K562 (cell line): ENCODE results near the gene BHMT2. TPM values are rescaled to one million over a fixed set of nuclear protein-coding genes. Genes with fewer than 3 reads are reported as not detected.

ENCODE experiments used
- ATAC-seq: fragments of 200-7000 bp; cut with Tn5 transposase; 3 replicates; pipeline ENCODE4 v1.9.1; 2020; ENCODE audit warnings: moderate library complexity
- BruUV-seq: library from RNA; stranded (reverse); fragments of 400-500 nt; replicated peaks from 2 replicates; lab custom pipeline; 2021; lab: Mats Ljungman, UMichigan
- CTCF ChIA-PET: fragments of 300-600 bp; formaldehyde crosslinking; extraction: SDS; loops from one replicate; lab custom pipeline; 2021; ENCODE audit warnings: low intra/inter-chr PET ratio; lab: Yijun Ruan, JAX
- POLR2A ChIA-PET: fragments of 300-600, 350-650 bp; sonication (Branson Sonifier 250); formaldehyde crosslinking; extraction: SDS; loops from one replicate; lab custom pipeline; 2021; ENCODE audit warnings: antibody characterized with exemption, inconsistent platforms; lab: Yijun Ruan, JAX
- DNase-seq, 4 experiments: peaks; one replicate each; pipeline versions ENCODE4 v3.0.0 to v3.0.0-alpha.2; 2011 to 2018; ENCODE audit warnings: low spot score in 3 of 4, mixed read lengths in 3 of 4; ENCODE audit errors: extremely low read depth in 1 of 4
- FAIRE-seq: peaks from 2 replicates; lab custom pipeline; 2011; peaks lifted over from hg19 to GRCh38; lab: Jason Lieb, UNC
- H2AFZ ChIP-seq: 2 replicates; pipeline ENCODE4 v1.6.0; 2011; ENCODE audit warnings: low read depth, low read length, control low read depth, inconsistent platforms
- H3K27ac ChIP-seq: fragments of 200-600 bp; 3 replicates; pipeline ENCODE4 v1.8.0; 2011; ENCODE audit warnings: low read depth, mild to moderate bottlenecking, control low read depth, inconsistent platforms, low read length, moderate library complexity, mixed read lengths; ENCODE audit errors: extremely low read depth
- H3K27me3 ChIP-seq, 2 experiments: fragments of 300-600 bp in 1 of 2; 2 replicates in 1 of 2; 3 replicates in 1 of 2; pipeline versions ENCODE4 v1.6.0 to v1.8.0; 2011; ENCODE audit warnings: inconsistent platforms in 2 of 2, low read length in 2 of 2, mild to moderate bottlenecking in 1 of 2, mixed read lengths in 1 of 2, moderate library complexity in 1 of 2; ENCODE audit not compliant: control insufficient read depth in 2 of 2, insufficient read depth in 2 of 2
- H3K36me3 ChIP-seq: fragments of 300-600 bp; 3 replicates; pipeline ENCODE4 v1.8.0; 2011; ENCODE audit warnings: mild to moderate bottlenecking, low read length, inconsistent platforms; ENCODE audit not compliant: control insufficient read depth, insufficient read depth
- H3K4me1 ChIP-seq, 2 experiments: fragments of 200-600 bp in 1 of 2; replicated peaks in 1 of 2; 2 replicates in 1 of 2; 3 replicates in 1 of 2; pipeline versions ENCODE4 v1.5.1 to v1.8.0; 2011; ENCODE audit warnings: inconsistent platforms in 2 of 2, low read length in 2 of 2, mild to moderate bottlenecking in 1 of 2, mixed read lengths in 1 of 2, moderate library complexity in 1 of 2; ENCODE audit not compliant: control insufficient read depth in 2 of 2, insufficient read depth in 2 of 2
- H3K4me2 ChIP-seq: 2 replicates; pipeline ENCODE4 v1.6.1; 2011; ENCODE audit warnings: low read length, control low read depth, inconsistent platforms, mixed read lengths; ENCODE audit not compliant: insufficient read depth
- H3K4me3 ChIP-seq: fragments of 200-600 bp; sonication (generic), shearing (Covaris generic); 2 replicates; pipeline ENCODE4 v1.5.1; 2016; ENCODE audit warnings: control low read depth, inconsistent platforms
- H3K79me2 ChIP-seq: fragments of 200-600 bp; 3 replicates; pipeline ENCODE4 v1.8.0; 2011; ENCODE audit warnings: low read length, inconsistent platforms; ENCODE audit not compliant: control insufficient read depth, insufficient read depth
- H3K9ac ChIP-seq, 2 experiments: 2 replicates each; pipeline versions ENCODE4 v1.6.0 to v1.6.1; 2011; ENCODE audit warnings: low read depth in 2 of 2, low read length in 2 of 2, control low read depth in 1 of 2, inconsistent platforms in 1 of 2, mild to moderate bottlenecking in 1 of 2, mixed read lengths in 1 of 2; ENCODE audit not compliant: insufficient read depth in 1 of 2
- H3K9me1 ChIP-seq: one replicate; pipeline ENCODE4 v1.6.0; 2011; ENCODE audit warnings: inconsistent platforms, mild to moderate bottlenecking, low read length, moderate library complexity; ENCODE audit not compliant: control insufficient read depth, insufficient read depth
- H3K9me3 ChIP-seq: replicated peaks from 2 replicates; pipeline ENCODE4 v1.5.1; 2011; ENCODE audit warnings: low read depth, low read length, inconsistent platforms; ENCODE audit not compliant: control insufficient read depth, insufficient read depth
- H4K20me1 ChIP-seq: replicated peaks from 2 replicates; pipeline ENCODE4 v1.6.1; 2011; ENCODE audit warnings: low read length, inconsistent platforms, mixed read lengths; ENCODE audit not compliant: control insufficient read depth, insufficient read depth
- CHCHD3 ChIP-seq: fragments of 250-450 bp; sonication (Bioruptor Pico); IDR thresholded peaks from 2 replicates; pipeline ENCODE4 v2.1.2; 2022; ENCODE audit warnings: mild to moderate bottlenecking
- EGR1 ChIP-seq: fragments of 450-650 bp; conservative IDR thresholded peaks from 2 replicates; pipeline ENCODE4 v1.6.1; 2017; ENCODE audit warnings: mild to moderate bottlenecking
- ETV1 ChIP-seq: fragments of 450-650 bp; conservative IDR thresholded peaks from 2 replicates; pipeline ENCODE4 v1.6.1; 2016; ENCODE audit warnings: missing genetic modification characterization, control low read depth, low read depth, missing compliant biosample characterization
- KLF1 ChIP-seq: fragments of 450-650 bp; IDR thresholded peaks from 2 replicates; pipeline ENCODE4 v1.6.1; 2016; ENCODE audit warnings: missing genetic modification characterization, missing compliant biosample characterization
- POLR2A ChIP-seq: fragments of 450-650 bp; conservative IDR thresholded peaks from 2 replicates; pipeline ENCODE4 v1.6.1; 2016
- THRB ChIP-seq: fragments of 450-650 bp; formaldehyde crosslinking; conservative IDR thresholded peaks from 2 replicates; pipeline ENCODE4 v1.4.0; 2022; ENCODE audit warnings: mild to moderate bottlenecking, missing genetic modification characterization
- WGBS: fragments of 100-300 bp; shearing (Covaris generic); methylation state at CpG from one replicate; pipeline ENCODE4 v1.1.6; 2016; ENCODE audit warnings: low coverage, mixed read lengths; ENCODE audit not compliant: insufficient coverage; ENCODE audit errors: missing lambda C conversion rate; 5-methylcytosine and 5-hydroxymethylcytosine counted together
- in situ Hi-C: fragments of 300-500 bp; cut with MboI; formaldehyde crosslinking; loops from 4 replicates; pipeline ENCODE4 v1.15.0; 2018; ENCODE audit warnings: inconsistent platforms, mixed read lengths
- intact Hi-C: fragments of 100-400 bp; cut with micrococcal nuclease; formaldehyde crosslinking; loops from 2 replicates; pipeline ENCODE4 v1.14.2; 2022
- polyA plus RNA-seq, 8 experiments: library from polyadenylated mRNA; depleted of rRNA in 4 of 8; stranded (reverse) in 5 of 8; unstranded in 3 of 8; fragments of >200 nt; fragmentation: Nextera tagmentation in 2 of 8; fragmentation: Illumina TruSeq in 1 of 8; extraction: Ambion mirVana in 2 of 8; extraction: Trizol in 1 of 8; gene quantifications; 2 replicates each; pipeline versions ENCODE4 v1.2.1 to v1.2.3, GENCODE V29; 2011 to 2014; ENCODE audit warnings: inconsistent platforms in 1 of 8, missing spikeins in 1 of 8
- total RNA-seq, 7 experiments: library from RNA; depleted of rRNA in 6 of 7; stranded (reverse); fragments of >200 nt in 6 of 7; fragmentation: Illumina TruSeq in 2 of 7; extraction: Trizol in 2 of 7; gene quantifications; 2 replicates each; pipeline versions ENCODE4 v1.2.1 to v1.2.3, GENCODE V29; 2011 to 2021; ENCODE audit warnings: low replicate concordance in 1 of 7

BHMT2 gene
- total and polyA plus RNA-seq, 9 of the 15 experiments (the other 6 are each of a cell fraction or from before 2014, with no cell fraction given), result not detected

DNA sequence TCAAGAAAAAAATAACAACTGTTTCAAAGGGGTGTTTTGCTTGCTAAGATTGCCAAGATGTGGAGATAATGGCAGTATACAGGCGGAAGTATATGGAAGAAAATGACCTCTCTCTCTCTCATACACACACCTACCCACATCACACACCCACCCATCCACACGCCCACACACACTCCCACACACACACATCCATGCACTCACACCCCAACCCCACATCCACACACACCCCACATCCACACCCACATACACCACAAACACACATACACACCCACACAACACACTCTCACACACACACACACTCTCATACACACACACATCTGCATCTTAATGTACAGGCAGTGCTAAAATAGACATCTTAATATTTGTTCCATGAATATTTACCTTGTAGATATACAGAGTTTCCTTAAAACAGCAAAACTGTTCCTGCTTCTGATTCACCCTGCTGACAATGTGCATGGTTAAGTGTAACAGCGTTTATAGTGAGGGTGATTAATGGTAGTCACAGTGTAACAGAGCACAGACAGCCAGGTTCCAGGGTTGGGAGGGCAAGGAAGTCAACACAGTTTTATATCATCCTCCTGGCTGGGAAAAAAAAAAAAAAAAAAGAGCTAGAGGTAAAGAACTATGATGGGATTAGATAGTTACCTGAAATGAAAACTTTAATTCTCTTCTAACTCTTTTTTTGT, 8.3 kb downstream of the BHMT2 start:
- Histone ChIP-seq H3K36me3 (no peaks in the 10 kb centered on the region), H3K27ac (no peak overlapping the region), H3K4me1 (no peaks in the 10 kb centered on the region), H2AFZ (no peak overlapping the region), H4K20me1 (no peaks in the 10 kb centered on the region), H3K9me1 (no peaks in the 10 kb centered on the region), H3K9ac (no peak overlapping the region), H3K79me2 (no peaks in the 10 kb centered on the region), H3K4me2 (no peak overlapping the region), H3K27me3 (peaks cover 10 to 16% of the 10 kb centered on the region in 2 experiments; a peak in 4 of 5 replicates), H3K9me3 (no peaks in the 10 kb centered on the region), H3K4me3 (no peak overlapping the region)
- in situ Hi-C loops, result no loop called here
- ATAC-seq (no peak), FAIRE-seq (no peak), DNase-seq (no peak)
- intact Hi-C loops, result no loop called here
- ChIA-PET CTCF (no interaction called here), POLR2A (no interaction called here)
- WGBS, result 0% methylated on average over 3 of the region's 3 CpGs
- BruUV-seq, result no TSS peak
- TF ChIP-seq KLF1 (tag), result no peak
- TF ChIP-seq THRB (CRISPR knock-in tag), result 0 out of 2 replicates have a peak, but pooled peaks have one; percentile 27
- no peak for TF ChIP-seq POLR2A
- TF ChIP-seq CHCHD3 (CRISPR knock-in tag), result no peak
- no peak for TF ChIP-seq ETV1
- TF ChIP-seq EGR1, result peak; percentile 80
